Kidney (tissue), 14 donors: Measurements from ENCODE around the gene OXLD1. TPM values are rescaled to one million over a fixed set of nuclear protein-coding genes. Genes with fewer than 3 reads are reported as not detected.

ENCODE experiments used
- DNase-seq, 5 donors: peaks; one replicate each; pipeline ENCODE4 v3.0.0-alpha.2; 2013 to 2020
- FAIRE-seq: peaks from 2 replicates; lab custom pipeline; 2012; peaks lifted over from hg19 to GRCh38; lab: Jason Lieb, UNC
- H3K27ac ChIP-seq, 2 donors: one replicate each; pipeline ENCODE4 v1.7.0; 2013; ENCODE audit warnings: low read depth in 2 of 2, low read length in 2 of 2, inconsistent platforms in 1 of 2
- H3K27me3 ChIP-seq: one replicate; pipeline ENCODE4 v1.7.1; 2013; ENCODE audit warnings: low read length, inconsistent platforms; ENCODE audit not compliant: control insufficient read depth, insufficient read depth
- H3K36me3 ChIP-seq, 3 donors: one replicate each; pipeline versions ENCODE4 v1.7.0 to v1.7.1; 2013; ENCODE audit warnings: low read length in 3 of 3, control low read depth in 1 of 3, inconsistent platforms in 1 of 3; ENCODE audit not compliant: insufficient read depth in 3 of 3, control insufficient read depth in 2 of 3
- H3K4me1 ChIP-seq, 3 donors: one replicate each; pipeline versions ENCODE4 v1.7.0 to v1.7.1; 2013; ENCODE audit warnings: low read length in 3 of 3, inconsistent platforms in 1 of 3, low read depth in 1 of 3; ENCODE audit not compliant: control insufficient read depth in 2 of 3, insufficient read depth in 2 of 3
- H3K4me3 ChIP-seq, 3 donors: one replicate each; pipeline versions ENCODE4 v1.7.0 to v1.8.1; 2013; ENCODE audit warnings: low read length in 3 of 3, control low read depth in 1 of 3, inconsistent platforms in 1 of 3
- H3K9ac ChIP-seq, 3 donors: one replicate each; pipeline versions ENCODE4 v1.7.0 to v1.7.1; 2013; ENCODE audit warnings: low read length in 3 of 3, control low read depth in 1 of 3, inconsistent platforms in 1 of 3
- H3K9me3 ChIP-seq, 3 donors: one replicate each; pipeline versions ENCODE4 v1.7.0 to v1.7.1; 2013; ENCODE audit warnings: low read length in 3 of 3, control low read depth in 1 of 3, inconsistent platforms in 1 of 3; ENCODE audit not compliant: control insufficient read depth in 2 of 3, insufficient read depth in 1 of 3
- CTCF ChIP-seq: IDR thresholded peaks from 3 replicates; pipeline ENCODE4 v1.5.1; 2012; ENCODE audit warnings: mild to moderate bottlenecking, moderate library complexity, borderline replicate concordance; ENCODE audit not compliant: insufficient read depth; ENCODE audit errors: extremely low read depth
- intact Hi-C: fragments of 100-400 bp; cut with DNase I; formaldehyde crosslinking; loops from one replicate; pipeline ENCODE4 v1.11.1; 2022
- polyA plus RNA-seq: library from polyadenylated mRNA; stranded (reverse); fragments of 350-450 nt; fragmentation: Illumina TruSeq; extraction: RNeasy Lipid Tissue Mini Kit (QIAGEN cat#74804); gene quantifications from one replicate; pipeline ENCODE4 v1.2.3, GENCODE V29; 2014; ENCODE audit warnings: low read depth, low replicate concordance; ENCODE audit not compliant: insufficient read depth
- total RNA-seq: library from RNA; stranded (reverse); fragmentation: NEBNext Ultra II Directional; extraction: Animal tissue kit (Norgen Biotek cat#: 25700); gene quantifications from one replicate; pipeline ENCODE4 v1.2.1, GENCODE V29; 2021
- donor health status: control.
- donor health status: control.
- donor health status: control.
- donor health status: control.
- donor health status: control.
- donor health status: DM: yes; HTN: yes; CAD: no.
- donor health status: Normal renal cell carcinoma (clear cell type).

The OXLD1 gene
- total and polyA plus RNA-seq, 2 donors from 2014 or later, result 28.2 to 51.9 TPM

- H3K4me1 ChIP-seq, result peaks cover 0 to 35% (median 7%) of the 10 kb centered on the region in 3 donors
- peak in 1 of 5 donors; percentile 72 for DNase-seq
Observed at GRCh38 chr17:81714412-81715106, 48.2 kb upstream of the OXLD1 start.

GRCh38 chr17:81713556-81714411, 47.4 kb upstream of the OXLD1 start:
- Histone ChIP-seq H3K9me3 (no peaks in the 10 kb centered on the region), H3K27me3 (peaks cover 4% of the 10 kb centered on the region), H3K9ac (peak overlapping the region in 1 of 3 donors; percentile 77), H3K4me3 (peak overlapping the region in 2 of 3 donors; percentile 56 to 70), H3K27ac (peak overlapping the region; percentile 65 to 67), H3K4me1 (peaks cover 0 to 35% (median 7%) of the 10 kb centered on the region in 3 donors), H3K36me3 (no peaks in the 10 kb centered on the region)
- DNase-seq (peak in 3 of 5 donors; percentile 50 to 80 (median 71)), FAIRE-seq (no peak)
- intact Hi-C loops, result no loop called here
- no peak for TF ChIP-seq CTCF

More at GRCh38 chr17:81714412-81715106, 48.2 kb upstream of the OXLD1 start:
- intact Hi-C loops, result no loop called here
- no peaks in the 10 kb centered on the region for H3K36me3 ChIP-seq
- H3K9ac ChIP-seq, result peak overlapping the region in 1 of 3 donors; percentile 23
- FAIRE-seq, result no peak
- no peak for TF ChIP-seq CTCF
- H3K9me3 ChIP-seq, result no peaks in the 10 kb centered on the region
- no peak overlapping the region for H3K27ac ChIP-seq
- peak overlapping the region in 1 of 3 donors; percentile 70 for H3K4me3 ChIP-seq
- peaks cover 4% of the 10 kb centered on the region for H3K27me3 ChIP-seq

GRCh38 chr17:81713004-81713555, 46.7 kb upstream of the OXLD1 start:
- Histone ChIP-seq H3K4me1 (peaks cover 0 to 35% (median 7%) of the 10 kb centered on the region in 3 donors), H3K36me3 (no peaks in the 10 kb centered on the region), H3K27me3 (peaks cover 4% of the 10 kb centered on the region), H3K9me3 (no peaks in the 10 kb centered on the region), H3K9ac (peak overlapping the region in 1 of 3 donors; percentile 77), H3K27ac (peak overlapping the region; percentile 65 to 67), H3K4me3 (peak overlapping the region; percentile 16 to 70 (median 56))
- no peak for TF ChIP-seq CTCF
- intact Hi-C loops, result no loop called here
- DNase-seq, result peak in 2 of 5 donors; percentile 31 to 77
- no peak for FAIRE-seq
